Gastrocnemius medialis (tissue), 4 donors: ENCODE data around the gene CTBP1. TPM values are rescaled to one million over a fixed set of nuclear protein-coding genes. Genes with fewer than 3 reads are reported as not detected.

Experiments used
- ATAC-seq, 2 donors: fragments of 150-250 bp; one replicate each; pipeline ENCODE4 v1.9.1; 2016
- DNase-seq, 2 donors: peaks; one replicate each; pipeline ENCODE4 v3.0.0-alpha.2; 2019
- H3K27ac ChIP-seq, 4 donors: fragments of 200-600 bp; sonication (generic); 1 replicate in 1 of 4; 2 replicates in 3 of 4; pipeline ENCODE4 v1.5.1; 2016 to 2018; ENCODE audit warnings: mild to moderate bottlenecking in 2 of 4, moderate library complexity in 1 of 4
- H3K27me3 ChIP-seq, 3 donors: fragments of 200-600 bp; sonication (generic) in 2 of 3; 1 replicate in 1 of 3; 2 replicates in 2 of 3; pipeline versions ENCODE4 v1.5.1 to v1.6.0; 2016 to 2019; ENCODE audit warnings: mild to moderate bottlenecking in 1 of 3, moderate library complexity in 1 of 3
- H3K36me3 ChIP-seq, 2 donors: fragments of 200-600 bp; sonication (generic) in 1 of 2; one replicate each; pipeline ENCODE4 v1.5.1; 2017 to 2018
- H3K4me1 ChIP-seq, 2 donors: fragments of 200-600 bp; sonication (generic) in 1 of 2; one replicate each; pipeline ENCODE4 v1.5.1; 2016 to 2017; ENCODE audit warnings: mild to moderate bottlenecking in 2 of 2
- H3K4me3 ChIP-seq, 4 donors: fragments of 200-600 bp; sonication (generic) in 3 of 4; 1 replicate in 1 of 4; 2 replicates in 3 of 4; pipeline ENCODE4 v1.5.1; 2016 to 2019; ENCODE audit warnings: mild to moderate bottlenecking in 2 of 4
- H3K9me3 ChIP-seq, 3 donors: fragments of 200-600 bp; sonication (generic) in 2 of 3; 1 replicate in 1 of 3; 2 replicates in 2 of 3; pipeline ENCODE4 v1.5.1; 2016 to 2019
- CTCF ChIP-seq, 5 experiments: fragments of 450-650 bp in 3 of 5; fragments of 200-600 bp in 2 of 5; sonication (generic) in 2 of 5; IDR thresholded peaks in 4 of 5; conservative IDR thresholded peaks in 1 of 5; 1 replicate in 4 of 5; 2 replicates in 1 of 5; pipeline ENCODE4 v1.5.1; 2016 to 2019; ENCODE audit warnings: antibody characterized with exemption in 5 of 5, mild to moderate bottlenecking in 3 of 5, moderate library complexity in 3 of 5
- POLR2A ChIP-seq, 2 donors: fragments of 450-650 bp; IDR thresholded peaks; one replicate each; pipeline ENCODE4 v1.6.1; 2017; ENCODE audit warnings: antibody characterized with exemption in 2 of 2, mild to moderate bottlenecking in 2 of 2, moderate library complexity in 2 of 2
- in situ Hi-C, 4 donors: fragments of 200-750 bp; cut with MboI; loops; one replicate each; pipeline versions ENCODE4 v1.15.0 to v1.8.0; 2017; ENCODE audit warnings: low sequenced_read_pairs in 4 of 4
- intact Hi-C: fragments of 100-400 bp; cut with DNase I; formaldehyde crosslinking; loops from one replicate; pipeline ENCODE4 v1.15.1; 2023; ENCODE audit warnings: low total_unique reads
- total RNA-seq, 4 donors: library from RNA; depleted of rRNA; stranded (reverse); fragments of >200 nt; gene quantifications; one replicate each; pipeline versions ENCODE4 v1.1.0 to v1.2.3, GENCODE V29; 2016

The CTBP1 gene
- total RNA-seq, 4 donors from 2014 or later, result 126 to 224 (median 169) TPM

GRCh38 chr4:1241466-1241935 lies 7.4 kb downstream of the CTBP1 start:
- DNase-seq, result peak; percentile 1 to 8
- no peak for ATAC-seq

GRCh38 chr4:1240721-1241465 lies 8.0 kb downstream of the CTBP1 start:
- DNase-seq (peak; percentile 1 to 4), ATAC-seq (no peak)
- Histone ChIP-seq H3K27me3 (no peaks in the 10 kb centered on the region), H3K9me3 (no peaks in the 10 kb centered on the region), H3K4me3 (no peak overlapping the region), H3K27ac (no peak overlapping the region), H3K4me1 (peaks cover 36 to 56% of the 10 kb centered on the region in 2 donors), H3K36me3 (peaks cover 0 to 26% of the 10 kb centered on the region in 2 donors)
- intact Hi-C loops (no loop called here), in situ Hi-C loops (no loop called here)
- no peak for TF ChIP-seq POLR2A (IDR thresholded peaks at IDR 0.05)
- no peak for TF ChIP-seq CTCF (IDR thresholded peaks at IDR 0.05 in 4 of 5, conservative IDR thresholded peaks at IDR 0.05 in 1 of 5)

More at GRCh38 chr4:1241466-1241935, 7.4 kb downstream of the CTBP1 start:
- TF ChIP-seq CTCF (IDR thresholded peaks at IDR 0.05 in 4 of 5, conservative IDR thresholded peaks at IDR 0.05 in 1 of 5) (no peak), POLR2A (IDR thresholded peaks at IDR 0.05) (no peak)
- in situ Hi-C loops (no loop called here), intact Hi-C loops (no loop called here)
- H3K4me3 ChIP-seq, result no peak overlapping the region
- no peak overlapping the region for H3K27ac ChIP-seq
- H3K4me1 ChIP-seq, result peaks cover 42 to 62% of the 10 kb centered on the region in 2 donors
- peaks cover 0 to 20% of the 10 kb centered on the region in 2 donors for H3K36me3 ChIP-seq
- no peaks in the 10 kb centered on the region for H3K9me3 ChIP-seq
- no peaks in the 10 kb centered on the region for H3K27me3 ChIP-seq

GRCh38 chr4:1239950-1240307 lies 9.0 kb downstream of the CTBP1 start:
- ATAC-seq (no peak), DNase-seq (peak in 1 of 2 donors; percentile 0)
- TF ChIP-seq CTCF (IDR thresholded peaks at IDR 0.05 in 4 of 5, conservative IDR thresholded peaks at IDR 0.05 in 1 of 5) (no peak), POLR2A (IDR thresholded peaks at IDR 0.05) (no peak)
- Histone ChIP-seq H3K4me1 (peaks cover 28 to 46% of the 10 kb centered on the region in 2 donors), H3K36me3 (peaks cover 0 to 35% of the 10 kb centered on the region in 2 donors), H3K4me3 (no peak overlapping the region), H3K9me3 (no peaks in the 10 kb centered on the region), H3K27me3 (no peaks in the 10 kb centered on the region), H3K27ac (no peak overlapping the region)
- in situ Hi-C loops (no loop called here), intact Hi-C loops (no loop called here)

- ATAC-seq, result peak; percentile 42 to 59
- Histone ChIP-seq H3K4me1 (peaks cover 22 to 41% of the 10 kb centered on the region in 2 donors), H3K27ac (peak overlapping the region; percentile 7 to 47 (median 28)), H3K36me3 (peaks cover 0 to 38% of the 10 kb centered on the region in 2 donors), H3K27me3 (no peaks in the 10 kb centered on the region), H3K4me3 (no peak overlapping the region), H3K9me3 (no peaks in the 10 kb centered on the region)
- intact Hi-C loops (no loop called here), in situ Hi-C loops (no loop called here)
- DNase-seq, result peak; percentile 4 to 41
- TF ChIP-seq POLR2A (IDR thresholded peaks at IDR 0.05) (no peak), CTCF (IDR thresholded peaks at IDR 0.05 in 4 of 5, conservative IDR thresholded peaks at IDR 0.05 in 1 of 5) (no peak)
These were observed 9.6 kb downstream of the CTBP1 start for GRCh38 chr4:1239141-1239949.
